Heart left ventricle (tissue), 13 donors: Measurements from ENCODE around the gene PRIMPOL.

Experiments
- POLR2A ChIP-seq, 2 donors: fragments of 450-650 bp; IDR thresholded peaks; one replicate each; pipeline ENCODE4 v1.6.1; 2017; ENCODE audit warnings: antibody characterized with exemption in 2 of 2, mild to moderate bottlenecking in 2 of 2, moderate library complexity in 2 of 2
- TF ChIP-seq, protein P1 (sequence below), 12 donors: fragments of 200-600 bp; sonication (generic) in 4 of 12; IDR thresholded peaks; one replicate each; pipeline versions ENCODE4 v1.5.0 to v1.8.0; 2018 to 2022; ENCODE audit warnings: antibody characterized with exemption in 12 of 12, mild to moderate bottlenecking in 5 of 12
- donor health status: ischemic (EF 13 %, LVEDD 7.1; RV severe dilation, severe dysfunction).
- donor health status: DM: no; HTN: yes; CAD: no.
- donor health status: DM: no; HTN: no; CAD: no.
- donor health status: ischemic (EF 25% LVEDD 6.9; RV normal size, moderate dysfunction).
- donor health status: ischemic (EF 25% LVEDD 5.7; RV mildly dilated, moderate dysfunction).
- donor health status: ischemic (EF 35%, LVEDD 5.7; RV mildly dilated, moderate dysfunction).
- donor health status: nonischemic (EF 11% LVEDD 7.7; RV severe dilation, severe dysfunction).
- donor health status: DM: yes; HTN: yes; CAD: no.
- donor health status: PGD.
- donor health status: ischemic (EF 29% LVEDD 5.4; RV normal size, mild dysfunction).
- donor health status: nonischemic (EF 23%, LVEDD 6.1; RV moderate dilation, normal function).

DNA sequence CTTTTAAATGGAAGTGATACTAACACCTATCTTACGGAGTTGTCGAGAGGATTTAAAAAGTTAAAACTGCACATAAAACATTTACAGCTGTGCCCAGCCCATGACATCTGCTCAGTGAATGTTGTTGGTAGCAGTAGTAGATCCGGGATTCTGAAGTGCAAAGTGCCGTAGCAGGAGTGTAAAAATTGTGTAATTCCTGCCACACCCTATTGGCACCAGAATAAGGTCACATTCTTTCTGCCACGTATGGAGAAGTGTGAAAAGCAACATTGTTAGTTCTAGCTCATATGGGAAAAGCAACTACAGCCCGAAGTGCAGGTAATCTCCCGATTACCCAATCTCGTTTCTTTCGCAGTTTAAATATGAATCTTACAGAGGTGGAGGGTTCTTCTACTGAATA is 31.2 kb downstream of the PRIMPOL start:
- TF ChIP-seq, protein P1, sequence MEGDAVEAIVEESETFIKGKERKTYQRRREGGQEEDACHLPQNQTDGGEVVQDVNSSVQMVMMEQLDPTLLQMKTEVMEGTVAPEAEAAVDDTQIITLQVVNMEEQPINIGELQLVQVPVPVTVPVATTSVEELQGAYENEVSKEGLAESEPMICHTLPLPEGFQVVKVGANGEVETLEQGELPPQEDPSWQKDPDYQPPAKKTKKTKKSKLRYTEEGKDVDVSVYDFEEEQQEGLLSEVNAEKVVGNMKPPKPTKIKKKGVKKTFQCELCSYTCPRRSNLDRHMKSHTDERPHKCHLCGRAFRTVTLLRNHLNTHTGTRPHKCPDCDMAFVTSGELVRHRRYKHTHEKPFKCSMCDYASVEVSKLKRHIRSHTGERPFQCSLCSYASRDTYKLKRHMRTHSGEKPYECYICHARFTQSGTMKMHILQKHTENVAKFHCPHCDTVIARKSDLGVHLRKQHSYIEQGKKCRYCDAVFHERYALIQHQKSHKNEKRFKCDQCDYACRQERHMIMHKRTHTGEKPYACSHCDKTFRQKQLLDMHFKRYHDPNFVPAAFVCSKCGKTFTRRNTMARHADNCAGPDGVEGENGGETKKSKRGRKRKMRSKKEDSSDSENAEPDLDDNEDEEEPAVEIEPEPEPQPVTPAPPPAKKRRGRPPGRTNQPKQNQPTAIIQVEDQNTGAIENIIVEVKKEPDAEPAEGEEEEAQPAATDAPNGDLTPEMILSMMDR (IDR thresholded peaks at IDR 0.05): no peak
- TF ChIP-seq POLR2A (IDR thresholded peaks at IDR 0.05): no peak
